HG02840 (cell line): ENCODE data around the gene CAPN5.

Experiments
- ATAC-seq: cut with Tn5 transposase; IDR thresholded peaks from one replicate; pipeline ENCODE4 v1.9.1; 2021; ENCODE audit warnings: mild to moderate bottlenecking, moderate library complexity, moderate number of reproducible peaks; ENCODE audit not compliant: unreplicated experiment, low FRiP score

Gene CAPN5

GRCh38 chr11:77159937-77160495, 93.2 kb downstream of the CAPN5 start:
- ATAC-seq, result no peak

- ATAC-seq, result no peak
Measured at GRCh38 chr11:77163271-77163670, 96.5 kb downstream of the CAPN5 start.

- ATAC-seq, result no peak
Measured at GRCh38 chr11:77165066-77165465, 98.3 kb downstream of the CAPN5 start.

- ATAC-seq, result no peak
Measured at GRCh38 chr11:77166021-77166420, 99.2 kb downstream of the CAPN5 start.

GRCh38 chr11:77167111-77167626, 100.4 kb downstream of the CAPN5 start:
- no peak for ATAC-seq

DNA sequence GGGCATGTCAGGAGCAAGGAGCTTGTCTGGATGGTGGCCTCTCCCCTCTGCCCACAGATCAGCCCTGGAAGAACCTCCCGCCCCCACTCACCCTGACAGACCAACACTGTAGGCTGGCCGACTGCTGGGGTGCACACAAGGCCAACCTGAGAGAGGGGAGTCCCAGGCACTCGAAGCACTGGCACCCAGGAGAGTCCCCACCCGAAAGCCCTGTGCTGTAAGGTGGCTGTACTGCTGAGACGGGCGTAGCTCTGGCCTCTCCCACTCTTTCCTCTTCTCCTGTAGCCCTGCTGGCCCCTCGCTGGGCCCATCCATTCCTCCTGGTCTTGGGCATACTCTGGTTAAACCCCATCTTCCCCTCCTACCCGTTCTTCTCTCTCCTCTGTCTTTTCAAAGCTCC, 101.0 kb downstream of the CAPN5 start:
- no peak for ATAC-seq

- ATAC-seq, result no peak
Measured at GRCh38 chr11:77170107-77170506, 103.3 kb downstream of the CAPN5 start.

DNA sequence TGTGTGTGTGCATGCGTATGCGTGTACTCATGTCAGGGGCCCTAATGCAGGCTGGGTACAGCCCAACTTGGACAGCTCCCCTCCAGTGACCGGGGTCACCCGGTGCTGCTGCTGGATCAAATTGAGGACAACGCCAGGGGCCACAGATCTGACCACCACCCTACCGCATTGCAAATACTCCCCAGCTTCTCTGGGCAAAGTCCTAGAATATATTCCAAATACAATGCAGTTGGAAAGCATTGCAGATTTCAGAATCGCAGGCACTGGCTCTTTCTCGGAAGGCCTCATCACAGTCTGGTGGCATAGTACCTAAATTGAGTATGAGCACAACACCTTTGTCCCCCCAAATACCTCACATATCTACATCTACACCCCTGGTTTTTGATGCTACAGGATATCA, 104.5 kb downstream of the CAPN5 start:
- ATAC-seq, result no peak

- ATAC-seq, result no peak
Measured at GRCh38 chr11:77171885-77172665, 105.3 kb downstream of the CAPN5 start.

GRCh38 chr11:77172666-77172982, 105.9 kb downstream of the CAPN5 start:
- ATAC-seq, result no peak

DNA sequence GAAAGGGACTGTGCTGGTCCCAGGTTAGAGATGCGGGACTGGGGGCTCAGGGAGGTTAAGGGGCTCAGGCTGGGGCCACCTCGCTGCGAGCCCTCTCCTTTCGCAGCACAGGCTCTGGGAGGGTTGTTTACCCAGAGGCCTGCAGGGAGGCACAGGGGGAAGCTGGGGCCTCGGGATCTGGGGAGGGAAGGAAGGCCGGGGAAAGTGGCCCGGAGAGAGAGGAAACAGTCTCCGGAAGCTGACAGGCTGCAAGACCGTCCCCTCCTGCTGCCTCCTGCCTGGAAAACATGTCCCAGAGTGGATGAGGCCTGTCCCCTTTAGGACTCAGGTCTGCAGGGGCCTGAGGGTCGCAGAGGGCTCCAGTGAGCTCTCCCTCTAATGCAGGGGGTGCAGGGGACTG, 106.7 kb downstream of the CAPN5 start:
- ATAC-seq, result no peak

- no peak for ATAC-seq
Measured at GRCh38 chr11:77174559-77174958, 107.8 kb downstream of the CAPN5 start.

GRCh38 chr11:77175021-77175842, 108.5 kb downstream of the CAPN5 start:
- ATAC-seq, result no peak
